HG02885 (cell line): ENCODE results near the gene NOTCH2.

Experiments used
- ATAC-seq: cut with Tn5 transposase; IDR thresholded peaks from one replicate; pipeline ENCODE4 v1.9.1; 2021; ENCODE audit warnings: mild to moderate bottlenecking; ENCODE audit not compliant: unreplicated experiment, poor library complexity

The NOTCH2 gene

DNA sequence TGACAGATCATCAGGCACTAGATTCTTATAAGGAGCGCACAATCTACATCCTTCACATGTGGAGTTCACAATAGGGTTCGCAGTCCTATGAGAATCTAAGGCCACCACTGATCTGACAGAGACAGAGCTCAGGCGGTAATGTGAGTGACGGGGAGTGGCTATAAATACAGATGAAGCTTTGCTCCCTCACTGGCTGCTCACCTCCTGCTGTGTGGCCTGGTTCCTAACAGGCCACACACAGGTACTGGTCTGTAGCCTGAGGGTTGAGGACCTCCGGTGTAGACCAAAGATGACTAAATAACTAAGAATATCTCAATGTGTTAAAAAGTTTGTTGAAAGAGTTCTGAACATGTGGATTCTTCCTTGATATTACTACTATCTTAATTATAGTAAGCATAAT, 117.0 kb downstream of the NOTCH2 start:
- ATAC-seq, result no peak

DNA sequence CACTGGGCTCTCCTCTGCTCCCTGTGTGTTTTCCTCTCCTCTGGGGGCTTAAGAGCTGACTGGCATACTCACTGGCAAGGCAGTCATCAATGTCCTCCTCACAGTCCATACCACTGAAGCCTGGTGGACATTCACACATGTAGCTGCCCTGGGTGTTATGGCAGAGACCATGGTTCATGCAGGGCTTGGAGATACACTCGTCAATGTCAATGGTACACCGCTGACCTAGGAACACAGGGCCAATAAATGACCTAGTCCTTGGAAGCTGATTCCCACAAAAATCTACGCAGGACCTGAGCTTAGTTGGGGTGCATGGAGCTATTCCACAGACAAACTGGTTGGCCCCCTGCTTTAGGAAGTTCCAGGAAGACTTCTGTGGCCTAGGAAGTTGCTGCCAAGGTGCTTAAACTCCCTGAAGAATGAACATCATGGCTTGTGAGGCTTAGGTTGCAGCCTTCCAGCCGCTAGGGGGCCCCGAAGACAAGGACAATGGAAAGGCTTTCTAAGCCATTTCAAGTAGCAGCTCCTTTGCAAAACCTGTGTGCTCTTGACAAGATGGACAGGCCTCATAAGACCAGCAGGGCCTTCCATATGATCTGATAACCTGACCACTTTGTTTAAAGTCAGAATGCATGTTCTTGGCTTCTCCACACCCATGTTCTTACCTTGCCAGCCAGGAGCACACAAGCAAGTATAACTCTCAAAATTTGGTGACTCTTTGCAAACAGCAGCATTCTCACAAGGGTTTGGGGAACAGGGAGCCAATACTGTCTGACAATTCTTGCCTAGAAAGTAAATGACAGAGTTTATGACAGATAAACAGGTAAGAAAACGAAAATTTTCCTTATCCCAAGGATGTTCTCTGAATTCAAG, 120.9 kb downstream of the NOTCH2 start:
- peak; percentile 82 for ATAC-seq

DNA sequence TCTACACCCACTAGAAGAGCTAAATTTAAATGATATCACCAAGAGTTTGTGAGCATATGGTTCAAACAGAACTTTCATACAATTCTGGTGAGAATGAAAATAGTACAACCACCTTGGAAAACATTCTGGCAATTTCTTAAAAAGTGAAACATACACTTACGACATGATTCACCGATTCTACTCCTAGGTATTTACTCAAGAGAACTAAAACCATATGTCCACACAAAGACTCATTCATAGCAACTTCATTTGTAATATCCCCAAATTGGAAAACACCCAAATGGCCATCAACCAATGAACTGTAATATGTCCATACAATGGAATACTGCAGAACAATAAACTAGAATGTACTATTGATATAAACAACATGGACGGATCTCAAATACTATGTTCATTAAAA, 122.0 kb downstream of the NOTCH2 start:
- ATAC-seq, result no peak

DNA sequence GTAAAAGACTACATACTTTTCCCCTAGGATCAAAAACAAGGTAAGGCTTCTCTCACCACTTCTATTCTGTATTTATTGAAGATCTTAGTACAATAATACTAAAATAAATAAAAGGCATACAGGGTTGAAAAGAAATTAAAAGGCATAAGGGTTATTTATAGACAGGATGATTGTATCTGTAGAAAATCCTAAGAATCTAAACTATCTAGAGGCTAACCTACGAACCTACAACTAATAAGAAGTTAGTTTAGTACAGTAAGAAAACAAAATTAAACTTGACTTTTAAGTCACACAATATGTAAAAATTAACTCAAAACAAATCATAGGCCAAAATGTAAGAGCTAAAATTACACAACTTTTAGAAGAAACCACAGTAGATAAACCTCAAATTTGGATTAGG, 122.7 kb downstream of the NOTCH2 start:
- ATAC-seq, result no peak

DNA sequence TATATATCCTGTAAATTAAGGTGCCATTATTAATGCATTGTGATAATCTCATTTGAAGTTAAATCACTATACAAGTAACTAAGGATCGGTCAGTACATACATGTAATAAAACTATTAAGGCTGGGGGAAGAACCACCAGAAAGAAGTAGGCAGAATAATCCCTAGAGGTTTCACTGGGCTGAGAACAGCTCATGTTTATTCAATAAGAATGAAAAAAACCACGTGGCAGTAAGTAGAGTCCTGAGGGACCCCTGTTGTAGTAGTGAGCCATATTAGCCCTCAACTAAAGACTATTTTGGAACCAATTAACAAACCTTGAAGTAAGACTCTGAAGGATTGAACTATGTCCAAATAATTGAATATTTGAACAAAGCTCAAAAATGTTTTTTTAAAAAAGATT, 126.2 kb downstream of the NOTCH2 start:
- ATAC-seq, result no peak

DNA sequence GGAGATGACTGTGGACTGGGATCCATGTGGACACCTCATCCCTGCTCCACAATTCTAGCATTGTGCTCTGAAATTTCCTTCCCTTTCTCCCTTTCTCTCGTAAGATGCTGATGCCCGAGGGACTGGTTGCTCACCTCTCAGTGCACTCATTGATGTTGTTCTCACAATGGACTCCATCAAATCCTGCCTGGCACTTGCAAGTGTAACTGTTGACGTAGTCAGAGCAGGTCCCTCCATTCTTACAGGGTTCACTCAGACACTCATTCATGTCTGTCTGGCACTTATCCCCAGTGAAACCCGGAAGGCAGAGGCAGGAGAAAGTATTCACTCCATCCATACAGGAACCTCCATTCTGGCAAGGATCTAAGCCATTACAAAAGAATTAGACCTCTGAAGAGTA, 128.1 kb downstream of the NOTCH2 start:
- ATAC-seq, result no peak

DNA sequence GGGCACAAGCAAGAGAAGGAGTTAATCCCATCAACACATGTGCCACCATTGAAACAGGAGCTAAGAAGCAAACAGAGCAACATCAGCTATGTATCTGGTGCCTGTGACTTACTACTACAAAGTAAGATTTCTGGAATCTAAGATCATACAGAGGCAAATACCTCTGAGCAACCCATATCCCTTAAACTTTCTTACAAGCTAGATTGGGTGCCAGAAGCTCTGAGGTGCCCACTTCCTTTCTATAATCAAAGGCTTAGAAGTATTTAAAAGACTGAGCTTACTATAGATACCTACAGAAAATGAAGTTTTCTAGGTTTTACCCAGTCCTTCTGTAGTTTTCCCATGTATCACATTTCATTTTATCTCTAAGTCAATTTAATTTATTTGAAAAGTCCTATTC, 128.8 kb downstream of the NOTCH2 start:
- no peak for ATAC-seq

DNA sequence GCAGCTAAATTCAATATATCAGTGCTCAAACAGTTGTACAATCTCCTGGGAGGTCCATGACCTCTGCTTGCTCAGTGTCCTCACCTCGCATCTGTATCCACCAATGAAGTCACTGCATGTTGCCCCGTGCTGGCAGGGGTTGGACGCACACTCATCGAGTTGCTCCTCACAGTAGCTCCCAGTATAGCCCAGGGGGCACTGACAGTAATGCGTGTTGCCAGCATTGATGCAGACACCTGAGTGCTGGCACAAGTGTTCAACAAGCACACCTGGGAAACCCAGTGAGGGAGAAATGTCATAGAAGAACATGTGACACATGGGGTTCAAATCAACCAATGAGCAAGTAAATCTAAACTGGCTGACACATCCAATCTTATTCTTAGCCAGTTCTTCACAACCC, 132.3 kb downstream of the NOTCH2 start:
- ATAC-seq, result no peak

DNA sequence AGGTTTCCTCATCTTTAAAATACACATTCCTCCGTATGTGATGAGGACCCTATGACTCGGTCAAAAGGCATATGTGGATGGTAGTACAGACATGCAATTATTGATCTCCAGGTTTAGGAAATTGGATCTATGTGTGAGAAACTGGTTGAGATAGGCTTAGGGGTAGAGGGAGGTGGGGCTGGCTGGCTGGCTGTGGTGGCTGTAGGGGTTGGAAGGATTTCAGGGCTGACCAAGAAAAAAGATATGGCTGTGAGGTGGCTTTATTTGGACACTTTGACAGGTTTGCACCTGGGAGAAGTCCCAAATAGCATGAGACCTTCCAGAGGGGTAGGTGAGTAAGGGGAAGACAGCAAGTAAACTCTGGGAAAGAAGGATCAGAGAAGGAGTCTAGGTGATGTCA, 133.5 kb downstream of the NOTCH2 start:
- no peak for ATAC-seq

DNA sequence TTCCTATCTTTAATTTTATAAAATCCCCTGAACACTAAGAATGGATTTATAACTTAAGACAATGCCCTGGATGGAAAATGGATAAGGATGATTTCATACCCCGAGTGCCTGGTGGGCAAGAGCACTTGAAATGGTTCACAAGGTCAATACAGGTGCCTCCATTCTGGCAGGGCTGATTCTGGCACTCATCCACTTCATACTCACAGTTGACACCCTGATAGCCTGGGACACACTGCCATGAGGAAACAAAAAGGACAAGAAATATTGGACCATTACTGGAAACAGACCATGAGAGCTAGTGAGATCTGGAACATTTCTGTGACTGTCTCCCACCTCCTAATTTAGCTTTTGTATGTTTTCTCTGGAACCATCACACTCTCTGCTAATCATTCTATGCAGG, 134.1 kb downstream of the NOTCH2 start:
- ATAC-seq, result no peak

DNA sequence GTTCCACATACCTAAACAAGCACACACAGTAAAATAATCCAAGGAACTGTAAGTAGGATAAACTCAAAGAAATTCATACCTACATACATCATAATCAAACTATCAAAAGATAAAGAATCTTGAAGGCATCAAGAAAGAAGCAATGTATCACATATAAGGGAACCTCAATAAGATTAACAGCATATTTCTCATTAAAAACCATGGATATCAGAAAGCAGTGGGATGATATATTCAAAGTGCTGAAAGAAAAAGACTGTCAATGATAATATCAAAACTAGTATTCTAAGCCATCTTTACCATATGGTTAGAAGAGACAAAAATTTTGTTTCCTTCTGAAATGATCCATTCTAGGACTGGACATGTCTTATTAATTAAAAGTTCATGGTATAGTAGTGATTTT, 136.1 kb downstream of the NOTCH2 start:
- no peak for ATAC-seq

DNA sequence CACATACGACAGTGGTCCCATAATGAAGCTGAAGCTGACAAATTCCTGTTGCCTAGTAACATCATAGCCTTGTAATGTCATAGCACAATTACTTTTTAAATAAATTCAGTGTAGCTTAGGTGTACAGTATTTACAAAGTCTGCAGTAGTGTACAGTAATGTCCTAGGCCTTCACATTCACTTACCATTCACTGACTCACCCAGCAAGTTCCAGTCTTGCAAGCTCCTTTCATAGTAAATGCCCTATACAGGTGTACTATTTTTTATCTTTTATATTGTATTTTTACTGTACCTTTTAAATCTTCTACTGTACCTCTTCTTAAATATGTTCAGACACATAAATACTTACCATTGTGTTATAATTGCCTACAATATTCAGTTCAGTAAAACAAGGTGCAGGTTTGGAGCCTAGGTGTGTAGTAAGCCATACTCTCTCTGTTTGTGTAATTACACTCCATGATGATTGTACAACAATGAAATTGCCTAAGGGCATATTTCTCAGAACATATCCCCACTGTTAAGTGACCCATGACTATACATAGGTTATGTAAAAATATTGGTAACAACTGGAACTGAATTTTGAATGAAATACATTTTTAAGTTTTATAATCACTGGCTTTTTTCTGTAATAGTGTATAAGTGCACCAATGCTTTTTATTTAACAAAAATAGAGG, 139.7 kb downstream of the NOTCH2 start:
- ATAC-seq, result no peak

DNA sequence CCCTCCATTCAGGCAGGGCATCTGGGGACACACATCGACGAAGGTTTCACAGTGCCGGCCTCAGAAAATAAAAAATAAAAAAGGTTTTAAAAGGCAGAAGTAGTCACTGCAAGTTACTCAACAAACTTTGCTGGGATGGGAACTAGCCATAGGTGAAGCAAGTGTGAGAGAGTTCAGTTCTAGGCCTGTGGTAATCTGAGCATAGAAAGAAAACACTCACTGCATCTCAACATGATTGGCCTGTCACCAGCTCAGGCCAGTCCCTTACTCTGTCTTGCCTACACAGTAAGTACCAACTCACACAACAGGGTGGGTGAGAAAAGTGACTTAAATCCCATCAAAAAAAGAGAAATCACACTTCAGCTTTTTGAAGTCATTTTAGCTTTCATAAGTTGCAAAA, 142.9 kb downstream of the NOTCH2 start:
- no peak for ATAC-seq

DNA sequence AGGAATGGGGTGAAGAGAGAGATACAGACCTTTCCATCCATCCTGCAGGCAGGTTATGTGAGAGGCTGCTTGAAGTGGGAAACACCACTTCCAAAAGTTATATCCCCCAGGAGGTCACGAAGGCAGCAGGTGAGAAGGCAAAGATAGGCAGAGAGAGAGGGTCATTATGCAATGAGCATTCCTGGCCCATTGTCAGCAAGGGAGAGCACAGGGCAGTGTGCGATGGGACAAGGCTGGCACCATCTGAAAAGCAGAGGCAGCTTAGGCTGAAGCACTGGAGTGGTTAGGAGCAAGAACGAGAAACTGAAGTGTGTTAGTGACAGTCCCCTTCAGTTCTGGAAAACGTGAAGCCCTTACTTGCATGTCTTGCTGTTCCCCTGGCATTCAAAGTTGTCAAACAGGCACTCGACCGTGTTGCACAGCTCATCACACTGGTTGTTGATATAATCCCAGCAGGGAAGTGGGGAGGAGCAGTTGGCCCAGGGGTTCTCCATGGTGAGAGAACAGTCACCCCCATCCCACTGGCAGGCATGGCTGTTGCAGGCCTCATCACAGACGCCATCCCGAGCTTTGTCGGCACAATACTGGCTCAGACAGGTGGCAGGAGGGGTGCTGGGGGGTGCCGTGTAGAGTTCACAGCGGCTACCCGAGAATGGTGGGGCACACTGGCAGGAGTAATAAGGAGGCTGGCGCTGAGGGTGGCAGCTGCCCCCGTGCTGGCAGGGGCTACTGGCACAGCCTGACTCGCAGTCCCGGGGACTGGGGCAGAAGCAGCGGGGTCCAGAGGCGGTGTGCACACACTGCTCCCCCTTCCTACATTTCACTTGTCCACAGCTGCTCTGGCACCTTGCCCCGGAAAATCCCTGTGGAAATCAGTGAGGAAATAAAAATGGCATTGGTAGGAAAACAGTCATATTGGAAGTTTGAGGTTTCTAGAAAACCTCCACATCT, 144.2 kb downstream of the NOTCH2 start:
- ATAC-seq, result no peak

DNA sequence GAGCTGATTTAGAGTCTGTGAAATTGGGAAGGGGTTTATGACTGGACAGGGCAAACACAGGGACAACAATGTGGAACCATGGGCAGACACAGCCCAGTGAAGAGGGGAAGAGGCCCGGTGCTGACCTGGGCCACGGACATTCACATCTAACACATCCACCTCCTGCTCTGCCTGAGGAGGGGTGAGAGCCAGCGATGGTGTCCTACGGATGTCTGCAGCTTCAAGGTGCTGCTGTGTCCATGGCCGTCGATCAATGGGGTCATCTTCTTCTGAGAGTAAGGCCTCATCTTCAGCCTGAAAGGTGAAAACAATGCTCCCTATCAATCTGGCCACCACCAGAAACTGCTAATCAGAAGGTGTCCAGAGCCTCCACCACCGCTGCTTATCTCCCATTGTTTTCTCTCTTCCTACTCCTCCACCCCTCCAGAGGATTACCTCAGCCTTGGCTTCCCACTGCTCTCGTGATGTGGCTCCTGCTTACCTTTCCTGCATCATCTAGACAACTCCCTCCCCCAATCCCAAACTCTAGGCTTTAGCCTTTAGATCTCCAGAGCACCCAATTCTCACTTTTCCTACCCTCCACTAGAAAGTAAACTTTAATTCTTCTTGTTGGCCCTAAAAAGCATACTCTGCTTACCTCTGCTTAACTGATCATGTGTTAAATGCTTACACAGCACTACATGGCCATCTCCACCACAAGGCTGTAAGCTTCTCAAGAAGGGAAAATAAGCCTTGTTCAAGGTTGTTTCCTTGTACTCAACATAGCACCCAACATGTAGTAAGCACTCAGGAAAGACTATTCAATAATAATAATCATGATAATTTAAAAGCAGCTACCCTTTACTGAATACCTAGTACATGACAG, 149.1 kb downstream of the NOTCH2 start:
- ATAC-seq, result no peak

DNA sequence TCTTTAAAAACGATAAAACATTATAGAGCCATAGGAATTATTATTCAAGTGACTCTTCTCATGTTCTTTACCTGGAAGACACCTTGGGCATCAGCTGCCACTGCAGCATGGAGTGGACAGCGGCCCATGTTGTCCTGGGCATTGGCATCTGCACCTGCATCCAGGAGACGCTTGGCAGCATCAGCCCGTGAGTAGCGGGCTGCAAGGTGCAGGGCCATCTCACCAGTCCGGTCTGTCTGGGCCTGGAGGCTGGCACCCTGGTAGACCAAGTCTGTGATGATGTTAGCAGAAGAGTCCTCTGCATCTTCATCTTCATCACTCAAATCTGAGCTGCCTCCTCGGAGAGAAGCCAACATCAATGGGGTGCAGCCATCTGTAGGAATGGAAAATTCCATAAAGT, 150.2 kb downstream of the NOTCH2 start:
- no peak for ATAC-seq

DNA sequence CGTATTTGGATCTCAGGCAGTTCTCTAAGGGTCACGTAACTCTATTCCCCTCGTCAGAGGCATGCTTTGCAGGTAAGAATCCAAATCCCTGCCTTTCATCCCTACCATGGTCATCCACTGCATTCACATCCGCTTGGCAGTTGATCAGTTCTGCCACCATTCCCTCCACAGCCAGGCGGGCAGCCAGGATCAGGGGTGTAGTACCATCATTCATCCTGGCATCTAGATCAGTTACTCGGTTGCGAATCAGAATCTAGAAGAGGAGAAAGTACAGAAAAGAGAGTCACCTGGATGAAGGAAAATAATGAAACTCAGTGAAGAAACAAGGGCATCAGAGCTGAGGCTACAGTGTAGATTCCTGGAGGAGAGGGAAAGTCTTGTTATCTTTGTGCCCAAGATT, 151.2 kb downstream of the NOTCH2 start:
- no peak for ATAC-seq

DNA sequence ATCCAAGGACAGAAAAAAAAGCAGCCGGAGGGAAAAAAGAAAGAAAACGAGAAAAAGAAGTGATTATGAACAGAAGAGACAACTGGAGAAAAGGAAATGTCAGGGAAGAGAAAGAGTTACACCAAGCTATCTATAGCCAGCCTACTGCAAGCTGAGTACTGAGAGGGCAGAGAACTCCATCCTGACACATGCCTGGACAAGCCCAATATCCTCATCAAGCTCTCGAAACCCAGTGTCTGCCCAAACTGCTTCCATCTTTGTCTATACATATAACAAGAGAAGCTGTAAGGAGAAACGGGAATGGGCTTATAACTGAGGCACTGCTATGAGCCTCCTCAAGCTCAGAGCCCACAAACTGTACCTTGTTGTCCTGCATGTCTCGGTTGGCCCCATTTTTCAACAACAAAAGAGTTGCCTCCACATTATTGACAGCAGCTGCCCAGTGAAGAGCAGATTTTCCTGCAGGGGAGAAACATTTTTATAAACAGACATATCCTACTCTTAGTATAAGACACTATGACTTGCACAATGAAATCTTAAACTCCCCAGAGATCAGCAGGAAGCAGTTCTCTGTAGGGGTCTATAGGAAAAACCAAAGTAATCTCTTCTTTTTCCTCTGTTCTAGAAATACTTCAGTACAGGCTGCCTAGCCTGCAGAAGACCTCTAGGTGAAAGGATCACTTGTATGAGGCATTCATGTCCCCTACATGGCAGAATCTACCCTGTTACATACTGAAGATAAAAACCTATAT, 152.0 kb downstream of the NOTCH2 start:
- ATAC-seq, result no peak

DNA sequence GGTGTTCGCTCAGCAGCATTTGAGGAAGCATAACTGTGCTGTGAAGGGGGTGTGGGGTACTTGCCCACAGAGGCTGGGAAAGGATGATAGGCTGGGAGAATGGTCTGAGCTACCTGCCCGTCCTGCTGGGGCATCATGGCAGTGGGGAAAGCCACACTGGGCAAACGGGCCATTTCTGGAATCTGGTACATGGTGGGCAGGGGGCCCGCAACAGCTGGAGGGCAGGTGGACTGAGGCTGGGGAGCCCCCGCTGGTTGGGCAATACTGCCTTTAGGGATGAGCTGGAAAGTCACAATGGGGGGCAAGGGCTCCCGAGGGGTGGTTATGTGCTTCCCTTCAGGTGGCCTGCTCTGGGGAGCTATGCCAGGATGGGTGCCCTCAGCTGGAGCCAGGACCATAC, 153.9 kb downstream of the NOTCH2 start:
- ATAC-seq, result no peak
